IMR-90 (cell line): Measurements from ENCODE around the gene DPRX. TPM values are rescaled to one million over a fixed set of nuclear protein-coding genes. Genes with fewer than 3 reads are reported as not detected.

Experiments used
- ATAC-seq: fragments of 200-7000 bp; cut with Tn5 transposase; 2 replicates; pipeline ENCODE4 v1.9.1; 2020; ENCODE audit warnings: low read depth, mild to moderate bottlenecking, moderate library complexity
- BruUV-seq: library from RNA; stranded (reverse); fragments of 400-500 nt; replicated peaks from 2 replicates; lab custom pipeline; 2021; lab: Mats Ljungman, UMichigan
- CTCF ChIA-PET: fragments of 300-600 bp; formaldehyde crosslinking; extraction: SDS; loops from one replicate; lab custom pipeline; 2021; ENCODE audit warnings: antibody characterized with exemption; lab: Yijun Ruan, JAX
- POLR2A ChIA-PET: fragments of 300-600 bp; sonication (Branson Sonifier 250); formaldehyde crosslinking; loops from one replicate; lab custom pipeline; 2022; ENCODE audit warnings: antibody characterized with exemption; ENCODE audit not compliant: unreplicated experiment; lab: Charles Lee
- DNase-seq: peaks from one replicate; pipeline ENCODE4 v3.0.0; 2013
- H2AFZ ChIP-seq: replicated peaks from 2 replicates; pipeline ENCODE3; 2013; ENCODE audit warnings: low read length, mild to moderate bottlenecking; ENCODE audit not compliant: poor library complexity
- H2AK5ac ChIP-seq: 2 replicates; pipeline ENCODE4 v1.6.1; 2013; ENCODE audit warnings: low read depth, low read length, inconsistent platforms
- H2AK9ac ChIP-seq: replicated peaks from 2 replicates; pipeline ENCODE3; 2013; ENCODE audit warnings: mild to moderate bottlenecking, low read depth, low read length, moderate library complexity; ENCODE audit not compliant: poor library complexity
- H2BK120ac ChIP-seq: 2 replicates; pipeline ENCODE4 v1.6.1; 2013; ENCODE audit warnings: low read depth, low read length, inconsistent platforms
- H2BK15ac ChIP-seq: 3 replicates; pipeline ENCODE4 v1.6.1; 2013; ENCODE audit warnings: low read depth, low read length, inconsistent platforms
- H2BK20ac ChIP-seq: 2 replicates; pipeline ENCODE4 v1.6.1; 2013; ENCODE audit warnings: low read depth, mild to moderate bottlenecking, inconsistent platforms, low read length, moderate library complexity
- H2BK5ac ChIP-seq: 2 replicates; pipeline ENCODE4 v1.6.1; 2013; ENCODE audit warnings: mild to moderate bottlenecking, low read depth, low read length, inconsistent platforms; ENCODE audit not compliant: poor library complexity, severe bottlenecking
- H3K14ac ChIP-seq: replicated peaks from 2 replicates; pipeline ENCODE4 v1.6.1; 2013; ENCODE audit warnings: low read depth, low read length, inconsistent platforms
- H3K18ac ChIP-seq: 2 replicates; pipeline ENCODE4 v1.6.1; 2013; ENCODE audit warnings: low read depth, low read length, control low read depth
- H3K23ac ChIP-seq: 2 replicates; pipeline ENCODE4 v1.6.1; 2013; ENCODE audit warnings: low read depth, low read length, inconsistent platforms
- H3K27ac ChIP-seq: 2 replicates; pipeline ENCODE4 v1.5.1; 2013; ENCODE audit warnings: mild to moderate bottlenecking, control low read depth, low read length; ENCODE audit not compliant: insufficient read depth
- H3K27me3 ChIP-seq: 2 replicates; pipeline ENCODE4 v1.6.1; 2013; ENCODE audit warnings: low read length; ENCODE audit not compliant: control insufficient read depth, insufficient read depth
- H3K36me3 ChIP-seq: 2 replicates; pipeline ENCODE4 v1.6.1; 2013; ENCODE audit warnings: low read length, mixed read lengths; ENCODE audit not compliant: control insufficient read depth, insufficient read depth
- H3K4ac ChIP-seq: 2 replicates; pipeline ENCODE4 v1.6.1; 2013; ENCODE audit warnings: low read depth, low read length, inconsistent platforms
- H3K4me1 ChIP-seq: 2 replicates; pipeline ENCODE4 v1.6.1; 2013; ENCODE audit warnings: low read length, mixed read lengths; ENCODE audit not compliant: control insufficient read depth, insufficient read depth
- H3K4me2 ChIP-seq: 2 replicates; pipeline ENCODE4 v1.6.1; 2013; ENCODE audit warnings: low read depth, mild to moderate bottlenecking, control low read depth, low read length, moderate library complexity
- H3K4me3 ChIP-seq: 2 replicates; pipeline ENCODE4 v1.5.1; 2013; ENCODE audit warnings: low read depth, mild to moderate bottlenecking, control low read depth, low read length, moderate library complexity; ENCODE audit not compliant: insufficient read depth
- H3K56ac ChIP-seq: 2 replicates; pipeline ENCODE4 v1.6.1; 2013; ENCODE audit warnings: low read length, inconsistent platforms; ENCODE audit not compliant: insufficient read depth; ENCODE audit errors: extremely low read depth
- H3K79me1 ChIP-seq, 2 experiments: 2 replicates each; pipeline ENCODE4 v1.6.1; 2013; ENCODE audit warnings: low read length in 2 of 2, inconsistent platforms in 1 of 2, low read depth in 1 of 2
- H3K9ac ChIP-seq: 2 replicates; pipeline ENCODE4 v1.6.1; 2013; ENCODE audit warnings: low read depth, low read length, control low read depth
- H3K9me1 ChIP-seq: 2 replicates; pipeline ENCODE4 v1.6.1; 2013; ENCODE audit warnings: low read length, inconsistent platforms; ENCODE audit not compliant: insufficient read depth
- H3K9me3 ChIP-seq: 2 replicates; pipeline ENCODE4 v1.6.1; 2013; ENCODE audit warnings: low read length; ENCODE audit not compliant: control insufficient read depth, insufficient read depth
- H4K20me1 ChIP-seq: 2 replicates; pipeline ENCODE4 v1.6.1; 2013; ENCODE audit warnings: low read length, inconsistent platforms; ENCODE audit not compliant: insufficient read depth
- H4K5ac ChIP-seq: 2 replicates; pipeline ENCODE4 v1.6.1; 2013; ENCODE audit warnings: mild to moderate bottlenecking, low read depth, low read length, control low read depth
- H4K8ac ChIP-seq, 2 experiments: 2 replicates each; pipeline ENCODE4 v1.6.1; 2013; ENCODE audit warnings: low read depth in 2 of 2, low read length in 2 of 2, control low read depth in 1 of 2, inconsistent platforms in 1 of 2
- H4K91ac ChIP-seq: 2 replicates; pipeline ENCODE4 v1.6.1; 2013; ENCODE audit warnings: low read depth, low read length, inconsistent platforms; ENCODE audit not compliant: insufficient read depth
- FOS ChIP-seq: fragments of 150-350 bp; IDR thresholded peaks from 2 replicates; pipeline ENCODE4 v1.6.1; 2016; ENCODE audit warnings: low read depth, low read length
- POLR2A ChIP-seq: IDR thresholded peaks from 2 replicates; pipeline ENCODE4 v1.6.1; 2012; ENCODE audit warnings: mild to moderate bottlenecking, low read depth, low read length
- RCOR1 ChIP-seq: IDR thresholded peaks from 2 replicates; pipeline ENCODE4 v1.6.1; 2012; ENCODE audit warnings: mild to moderate bottlenecking, low read length, improper control_type of control experiment; ENCODE audit not compliant: insufficient replicate concordance
- SMC3 ChIP-seq: fragments of 150-350 bp; IDR thresholded peaks from 2 replicates; pipeline ENCODE4 v1.6.1; 2016; ENCODE audit warnings: low read depth, mild to moderate bottlenecking, antibody characterized with exemption, low read length, moderate library complexity
- WGBS, 2 experiments: methylation state at CpG; one replicate each; pipeline versions ENCODE4 v1.1.5 to v1.1.7; 2013; ENCODE audit warnings: missing lambda C conversion rate in 2 of 2; ENCODE audit not compliant: insufficient read length in 1 of 2; ENCODE audit errors: extremely low coverage in 2 of 2; 5-methylcytosine and 5-hydroxymethylcytosine counted together
- dilution Hi-C: fragments of 300-500 bp; cut with HindIII; formaldehyde crosslinking; loops from one replicate; pipeline ENCODE4 v1.14.3; 2018; ENCODE audit warnings: low sequenced_read_pairs; ENCODE audit not compliant: unreplicated experiment
- in situ Hi-C: fragments of 300-500 bp; cut with MboI; formaldehyde crosslinking; loops from 3 replicates; pipeline ENCODE4 v1.14.3; 2019; ENCODE audit warnings: low sequenced_read_pairs, inconsistent platforms, mixed read lengths
- intact Hi-C: fragments of 100-400 bp; cut with micrococcal nuclease; formaldehyde crosslinking; loops from 2 replicates; pipeline ENCODE4 v1.10.0; 2022
- polyA plus RNA-seq, 3 experiments: library from polyadenylated mRNA; depleted of rRNA; stranded (reverse); fragments of >200 nt; gene quantifications; 2 replicates each; pipeline ENCODE4 v1.2.3, GENCODE V29; 2012; ENCODE audit warnings: low replicate concordance in 1 of 3
- total RNA-seq: library from RNA; depleted of rRNA; stranded (reverse); fragments of >200 nt; gene quantifications from 2 replicates; pipeline ENCODE4 v1.2.3, GENCODE V29; 2012

Gene DPRX
- total and polyA plus RNA-seq, 2 of the 4 experiments (the other 2 are of a cell fraction) = not detected

- no peak for DNase-seq
- no peak overlapping the region for H3K4ac ChIP-seq
- no peak overlapping the region for H2BK20ac ChIP-seq
- no peak overlapping the region for H2BK5ac ChIP-seq
- no peak overlapping the region for H3K23ac ChIP-seq
- no peak overlapping the region for H3K9ac ChIP-seq
- H3K36me3 ChIP-seq = no peaks in the 10 kb centered on the region
- no peak overlapping the region for H4K5ac ChIP-seq
- no peak overlapping the region for H3K4me2 ChIP-seq
- H4K91ac ChIP-seq = no peak overlapping the region
- no peaks in the 10 kb centered on the region for H3K4me1 ChIP-seq
- no peak overlapping the region for H2AK5ac ChIP-seq
- H3K9me1 ChIP-seq = no peaks in the 10 kb centered on the region
- H3K9me3 ChIP-seq = peaks cover 47% of the 10 kb centered on the region
- H2BK120ac ChIP-seq = no peak overlapping the region
- no peak overlapping the region for H2AFZ ChIP-seq
- H3K79me1 ChIP-seq = no peaks in the 10 kb centered on the region
- no peak overlapping the region for H3K27ac ChIP-seq
- H4K8ac ChIP-seq = no peak overlapping the region
- 87% methylated on average over 9 of the region's 34 CpGs; no CpG with 5 or more reads in 1 of the 2 experiments for WGBS, 2 experiments
- TF ChIP-seq SMC3 = no peak
- no peak for TF ChIP-seq POLR2A
- no peak for TF ChIP-seq RCOR1
- TF ChIP-seq FOS = no peak
- H3K27me3 ChIP-seq = no peaks in the 10 kb centered on the region
- H3K4me3 ChIP-seq = no peak overlapping the region
- intact Hi-C loops (no loop called here), dilution Hi-C loops (no loop called here), in situ Hi-C loops (no loop called here)
- H3K14ac ChIP-seq = no peak overlapping the region
- ATAC-seq = no peak
- no peak overlapping the region for H3K18ac ChIP-seq
- no peak overlapping the region for H3K56ac ChIP-seq
- H4K20me1 ChIP-seq = no peaks in the 10 kb centered on the region
- H2BK15ac ChIP-seq = no peak overlapping the region
- no TSS peak for BruUV-seq
- CTCF ChIA-PET = no interaction called here
- POLR2A ChIA-PET = no interaction called here
- H2AK9ac ChIP-seq = no peak overlapping the region
Observed at GRCh38 chr19:53649746-53650593, 18.2 kb downstream of the DPRX start.
